Right lobe of liver (tissue), 6 donors: ENCODE data around the gene RALBP1. TPM values are rescaled to one million over a fixed set of nuclear protein-coding genes. Genes with fewer than 3 reads are reported as not detected.

Experiments used
- ATAC-seq, 4 donors: fragments of 200-7000 bp; cut with Tn5 transposase; one replicate each; pipeline ENCODE4 v1.9.1; 2020; ENCODE audit warnings: mild to moderate bottlenecking in 4 of 4, moderate library complexity in 4 of 4
- DNase-seq, 3 donors: peaks; one replicate each; pipeline ENCODE4 v3.0.0-alpha.2; 2020
- H3K27ac ChIP-seq, 3 donors: fragments of 200-600 bp; one replicate each; pipeline ENCODE4 v1.8.0; 2022
- H3K27me3 ChIP-seq, 2 donors: fragments of 200-600 bp; one replicate each; pipeline ENCODE4 v1.8.0; 2022
- H3K36me3 ChIP-seq, 4 donors: fragments of 200-600 bp; sonication (generic) in 1 of 4; one replicate each; pipeline versions ENCODE4 v1.5.1 to v1.8.0; 2017 to 2022; ENCODE audit warnings: control low read depth in 1 of 4
- H3K4me1 ChIP-seq, 4 donors: fragments of 200-600 bp; sonication (generic) in 1 of 4; one replicate each; pipeline versions ENCODE4 v1.5.1 to v1.8.0; 2017 to 2022; ENCODE audit warnings: control low read depth in 1 of 4
- H3K4me3 ChIP-seq, 3 donors: fragments of 200-600 bp; one replicate each; pipeline ENCODE4 v1.8.0; 2022
- H3K9me3 ChIP-seq, 4 donors: fragments of 200-600 bp; sonication (generic) in 1 of 4; one replicate each; pipeline versions ENCODE4 v1.5.1 to v1.8.0; 2017 to 2022; ENCODE audit warnings: control low read depth in 1 of 4
- CTCF ChIP-seq, 4 donors: fragments of 200-600 bp in 3 of 4; fragments of 450-650 bp in 1 of 4; IDR thresholded peaks; one replicate each; pipeline versions ENCODE4 v1.5.1 to v1.8.0; 2016 to 2022; ENCODE audit warnings: antibody characterized with exemption in 4 of 4, mild to moderate bottlenecking in 2 of 4
- POLR2A ChIP-seq: fragments of 450-650 bp; IDR thresholded peaks from one replicate; pipeline ENCODE4 v1.6.1; 2017; ENCODE audit warnings: antibody characterized with exemption, mild to moderate bottlenecking
- WGBS: methylation state at CpG from one replicate; pipeline ENCODE4 v1.1.6; 2018; ENCODE audit warnings: low coverage, low lambda C conversion rate; ENCODE audit not compliant: insufficient coverage; ENCODE audit errors: missing lambda C conversion rate; 5-methylcytosine and 5-hydroxymethylcytosine counted together
- intact Hi-C, 2 donors: fragments of 100-400 bp; cut with DNase I; formaldehyde crosslinking; loops; one replicate each; pipeline versions ENCODE4 v1.11.2 to v1.14.1; 2022
- total RNA-seq, 6 experiments: library from RNA; depleted of rRNA in 2 of 6; stranded (reverse); fragments of >200 nt in 2 of 6; fragmentation: NEBNext Ultra II Directional in 3 of 6; extraction: Animal tissue kit (Norgen Biotek cat#: 25700) in 3 of 6; gene quantifications; one replicate each; pipeline versions ENCODE4 v1.1.0 to v1.2.4, GENCODE V29; 2016 to 2023
- donor health status: DM: no; HTN: yes; CAD: no.
- donor health status: DM: no; HTN: no; CAD: no.
- donor health status: DM: no; HTN: no; CAD: no.
- donor health status: DM: no; HTN: yes; CAD: no.
- donor health status: DM: no; HTN: yes; CAD: no.

The RALBP1 gene
- total RNA-seq, 6 experiments from 2014 or later, result 16.3 to 35.9 (median 21.5) TPM

- no peaks in the 10 kb centered on the region for H3K9me3 ChIP-seq
- peaks cover 0 to 9% (median 0%) of the 10 kb centered on the region in 4 donors for H3K4me1 ChIP-seq
- H3K27ac ChIP-seq, result peak overlapping the region in 2 of 3 donors; percentile 6 to 53
- 3% methylated on average over 5 of the region's 5 CpGs for WGBS
- TF ChIP-seq POLR2A (no peak), CTCF (IDR thresholded peaks at IDR 0.05) (peak; percentile 86 to 96 (median 87))
- DNase-seq (peak; percentile 62 to 87 (median 62)), ATAC-seq (peak; percentile 99 to 100 (median 100))
- no peak overlapping the region for H3K4me3 ChIP-seq
- H3K36me3 ChIP-seq, result no peaks in the 10 kb centered on the region
- intact Hi-C loops, result no loop called here
- no peaks in the 10 kb centered on the region for H3K27me3 ChIP-seq
These were observed 100.2 kb downstream of the RALBP1 start for GRCh38 chr18:9575558-9575957.

GRCh38 chr18:9577361-9577760, 102.0 kb downstream of the RALBP1 start:
- Histone ChIP-seq H3K4me3 (no peak overlapping the region), H3K27ac (no peak overlapping the region), H3K4me1 (peaks cover 0 to 14% (median 0%) of the 10 kb centered on the region in 4 donors), H3K36me3 (peaks cover 0 to 3% (median 0%) of the 10 kb centered on the region in 4 donors), H3K9me3 (no peaks in the 10 kb centered on the region), H3K27me3 (no peaks in the 10 kb centered on the region)
- intact Hi-C loops, result no loop called here
- ATAC-seq, result no peak
- DNase-seq, result no peak
- 92% methylated on average over 5 of the region's 9 CpGs for WGBS
- TF ChIP-seq POLR2A (no peak), CTCF (IDR thresholded peaks at IDR 0.05) (no peak)

GRCh38 chr18:9578306-9578705, 103.0 kb downstream of the RALBP1 start:
- Histone ChIP-seq H3K4me3 (no peak overlapping the region), H3K27me3 (no peaks in the 10 kb centered on the region), H3K36me3 (peaks cover 0 to 6% (median 0%) of the 10 kb centered on the region in 4 donors), H3K9me3 (no peaks in the 10 kb centered on the region), H3K4me1 (peaks cover 0 to 14% (median 0%) of the 10 kb centered on the region in 4 donors), H3K27ac (no peak overlapping the region)
- DNase-seq, result no peak
- intact Hi-C loops, result no loop called here
- no peak for TF ChIP-seq CTCF (IDR thresholded peaks at IDR 0.05)
- no peak for TF ChIP-seq POLR2A
- no peak for ATAC-seq

GRCh38 chr18:9581667-9582066, 106.4 kb downstream of the RALBP1 start:
- peaks cover 0 to 17% (median 0%) of the 10 kb centered on the region in 4 donors for H3K36me3 ChIP-seq
- no peak overlapping the region for H3K4me3 ChIP-seq
- TF ChIP-seq POLR2A (no peak), CTCF (IDR thresholded peaks at IDR 0.05) (no peak)
- no peaks in the 10 kb centered on the region for H3K27me3 ChIP-seq
- intact Hi-C loops, result no loop called here
- no peak overlapping the region for H3K27ac ChIP-seq
- DNase-seq, result no peak
- H3K4me1 ChIP-seq, result peaks cover 0 to 6% (median 0%) of the 10 kb centered on the region in 4 donors
- ATAC-seq, result no peak
- no peaks in the 10 kb centered on the region for H3K9me3 ChIP-seq
- 85% methylated on average over 5 of the region's 7 CpGs for WGBS

- DNase-seq (no peak), ATAC-seq (no peak)
- H3K27me3 ChIP-seq, result no peaks in the 10 kb centered on the region
- WGBS, result 100% methylated on average over 3 of the region's 3 CpGs
- TF ChIP-seq CTCF (IDR thresholded peaks at IDR 0.05) (no peak), POLR2A (no peak)
- no peaks in the 10 kb centered on the region for H3K4me1 ChIP-seq
- no peak overlapping the region for H3K4me3 ChIP-seq
- H3K9me3 ChIP-seq, result no peaks in the 10 kb centered on the region
- peaks cover 0 to 29% (median 0%) of the 10 kb centered on the region in 4 donors for H3K36me3 ChIP-seq
- no peak overlapping the region for H3K27ac ChIP-seq
- intact Hi-C loops, result no loop called here
These were observed 111.5 kb downstream of the RALBP1 start for GRCh38 chr18:9586814-9587213.
